ENCODE data around the gene KDM3B. TPM values are rescaled to one million over a fixed set of nuclear protein-coding genes. Genes with fewer than 3 reads are reported as not detected.

KDM3B gene
- total and polyA plus RNA-seq, 9 of the 15 experiments (the other 6 are each of a cell fraction or from before 2014, with no cell fraction given) = 13.8 to 62.8 (median 41.9) TPM

DNA sequence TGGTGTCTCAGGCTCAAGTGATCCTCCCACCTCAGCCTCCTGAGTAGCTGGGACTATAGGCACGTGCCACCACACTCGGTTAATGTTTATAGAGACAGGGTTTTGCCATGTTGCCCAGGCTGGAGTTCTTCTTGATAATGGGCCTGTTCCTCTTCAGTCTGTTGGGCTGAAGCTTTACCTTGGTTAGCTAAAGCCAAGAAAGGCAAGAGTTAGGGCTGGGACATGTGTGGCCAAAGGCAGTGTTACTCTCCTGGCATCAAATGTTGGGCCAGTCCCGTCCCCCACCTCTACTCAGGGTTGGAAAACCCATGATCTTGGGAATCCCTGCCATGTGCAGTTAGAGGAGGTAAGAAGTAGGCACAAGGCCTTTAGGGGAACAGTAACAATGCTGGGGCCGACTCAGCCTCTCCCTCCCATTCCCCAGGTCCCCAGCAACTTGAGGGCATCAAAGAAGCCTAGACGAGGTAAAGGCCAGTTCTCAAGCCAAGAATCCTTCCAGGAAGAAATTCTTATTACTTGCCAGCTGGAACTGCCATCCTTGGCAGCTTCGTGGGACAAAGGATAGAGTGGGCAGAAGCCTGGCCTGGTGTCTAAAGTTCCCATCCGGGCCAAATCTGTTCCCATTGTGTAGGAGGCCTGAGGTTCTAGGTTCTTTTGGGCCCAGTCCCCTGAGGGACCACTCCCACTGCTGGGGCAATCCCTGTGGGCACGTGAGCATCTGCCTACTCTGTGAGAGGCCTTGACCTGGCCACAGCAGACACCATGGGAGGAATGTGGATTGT, 117.2 kb downstream of the KDM3B start (continued):
- 0 out of 2 replicates have a peak, but pooled peaks have one; percentile 12 for TF ChIP-seq VEZF1 (CRISPR knock-in tag; IDR thresholded peaks at IDR 0.05)
- TF ChIP-seq ZNF583 (CRISPR knock-in tag; IDR thresholded peaks at IDR 0.05) = no peak
- TF ChIP-seq BMI1 (IDR thresholded peaks at IDR 0.05; ENCODE audit: low read length) = no peak
- no peak for TF ChIP-seq SP2 (IDR thresholded peaks at IDR 0.05; ENCODE audit: extremely low read depth, low read depth, low read length, poor library complexity, severe bottlenecking)
- TF ChIP-seq HDAC3 (IDR thresholded peaks at IDR 0.05; ENCODE audit: borderline replicate concordance, partially characterized antibody) = peak; percentile 22
- no peak; the same call in none of the 2 replicates for TF ChIP-seq THRAP3 (IDR thresholded peaks at IDR 0.05; ENCODE audit: borderline replicate concordance)
- 0 out of 2 replicates have a peak, but pooled peaks have one; percentile 76 for TF ChIP-seq AFF4 (CRISPR knock-in tag; IDR thresholded peaks at IDR 0.05)
- TF ChIP-seq, protein P1, sequence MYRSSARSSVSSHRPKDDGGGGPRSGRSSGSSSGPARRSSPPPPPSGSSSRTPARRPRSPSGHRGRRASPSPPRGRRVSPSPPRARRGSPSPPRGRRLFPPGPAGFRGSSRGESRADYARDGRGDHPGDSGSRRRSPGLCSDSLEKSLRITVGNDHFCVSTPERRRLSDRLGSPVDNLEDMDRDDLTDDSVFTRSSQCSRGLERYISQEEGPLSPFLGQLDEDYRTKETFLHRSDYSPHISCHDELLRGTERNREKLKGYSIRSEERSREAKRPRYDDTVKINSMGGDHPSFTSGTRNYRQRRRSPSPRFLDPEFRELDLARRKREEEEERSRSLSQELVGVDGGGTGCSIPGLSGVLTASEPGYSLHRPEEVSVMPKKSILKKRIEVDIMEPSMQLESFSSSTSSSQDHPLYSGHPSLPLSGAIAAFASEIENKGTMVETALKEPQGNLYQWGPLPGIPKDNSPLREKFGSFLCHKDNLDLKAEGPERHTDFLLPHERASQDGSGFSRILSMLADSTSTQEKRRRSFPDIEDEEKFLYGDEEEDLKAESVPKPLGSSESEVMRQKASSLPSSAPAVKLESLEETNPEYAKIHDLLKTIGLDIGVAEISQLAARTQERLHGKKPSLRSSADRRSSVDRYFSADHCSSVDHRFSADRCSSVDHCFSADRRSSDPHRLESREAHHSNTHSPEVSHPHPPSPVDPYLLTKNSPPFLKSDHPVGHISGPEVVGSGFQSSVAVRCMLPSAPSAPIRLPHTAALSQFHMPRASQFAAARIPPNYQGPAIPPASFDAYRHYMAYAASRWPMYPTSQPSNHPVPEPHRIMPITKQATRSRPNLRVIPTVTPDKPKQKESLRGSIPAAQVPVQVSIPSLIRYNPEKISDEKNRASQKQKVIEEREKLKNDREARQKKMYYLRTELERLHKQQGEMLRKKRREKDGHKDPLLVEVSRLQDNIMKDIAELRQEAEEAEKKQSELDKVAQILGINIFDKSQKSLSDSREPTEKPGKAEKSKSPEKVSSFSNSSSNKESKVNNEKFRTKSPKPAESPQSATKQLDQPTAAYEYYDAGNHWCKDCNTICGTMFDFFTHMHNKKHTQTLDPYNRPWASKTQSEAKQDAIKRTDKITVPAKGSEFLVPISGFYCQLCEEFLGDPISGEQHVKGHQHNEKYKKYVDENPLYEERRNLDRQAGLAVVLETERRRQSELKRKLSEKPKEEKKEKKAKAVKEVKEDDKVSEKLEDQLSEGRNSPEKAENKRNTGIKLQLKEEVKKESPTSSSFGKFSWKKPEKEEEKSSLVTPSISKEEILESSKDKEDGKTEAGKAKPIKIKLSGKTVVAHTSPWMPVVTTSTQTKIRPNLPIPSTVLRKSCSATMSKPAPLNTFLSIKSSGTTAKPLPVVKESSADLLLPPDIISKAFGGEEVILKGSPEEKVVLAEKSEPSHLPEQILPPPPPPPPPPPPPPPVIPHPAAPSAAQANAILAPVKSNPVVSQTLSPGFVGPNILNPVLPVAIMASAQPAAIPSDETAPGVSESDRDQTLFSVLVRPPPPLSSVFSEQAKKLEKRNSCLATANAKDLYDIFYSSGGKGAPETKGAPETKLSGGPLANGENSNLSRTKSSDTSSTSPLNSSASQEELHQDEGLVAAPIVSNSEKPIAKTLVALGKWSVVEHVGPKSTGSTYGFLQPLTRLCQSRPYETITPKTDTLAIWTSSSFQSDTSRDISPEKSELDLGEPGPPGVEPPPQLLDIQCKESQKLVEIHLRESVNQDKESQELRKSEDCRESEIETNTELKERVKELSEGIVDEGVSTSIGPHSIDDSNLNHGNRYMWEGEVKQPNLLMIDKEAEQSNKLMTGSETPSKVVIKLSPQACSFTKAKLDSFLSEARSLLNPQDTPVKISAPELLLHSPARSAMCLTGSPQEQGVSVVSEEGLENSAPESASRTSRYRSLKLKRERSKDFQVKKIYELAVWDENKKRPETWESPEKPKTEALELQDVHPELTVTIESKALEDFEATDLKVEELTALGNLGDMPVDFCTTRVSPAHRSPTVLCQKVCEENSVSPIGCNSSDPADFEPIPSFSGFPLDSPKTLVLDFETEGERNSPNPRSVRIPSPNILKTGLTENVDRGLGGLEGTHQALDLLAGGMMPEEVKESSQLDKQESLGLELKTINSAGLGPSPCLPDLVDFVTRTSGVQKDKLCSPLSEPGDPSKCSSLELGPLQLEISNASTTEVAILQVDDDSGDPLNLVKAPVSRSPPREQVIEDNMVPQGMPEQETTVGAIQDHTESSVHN (IDR thresholded peaks at IDR 0.05; ENCODE audit: borderline replicate concordance in 1 of 2, low read depth in 1 of 2) = no peak; a peak in 1 of 4 replicates
- TF ChIP-seq SETDB1 (IDR thresholded peaks at IDR 0.05; ENCODE audit: low read length) = no peak
